Duodenal mucosa (tissue), 2 donors: ENCODE measurements around the gene DNAAF1.
A peak's percentile ranks its signal among the peaks of the same experiment; 100 is the strongest.

Experiments
- H3K27ac ChIP-seq: one replicate; pipeline ENCODE4 v1.7.0; 2013; ENCODE audit warnings: low read depth, low read length
- H3K27me3 ChIP-seq, 2 donors: one replicate each; pipeline ENCODE4 v1.7.0; 2013; ENCODE audit warnings: low read length in 2 of 2, control low read depth in 1 of 2; ENCODE audit not compliant: insufficient read depth in 2 of 2, control insufficient read depth in 1 of 2
- H3K36me3 ChIP-seq, 2 donors: one replicate each; pipeline ENCODE4 v1.7.0; 2013; ENCODE audit warnings: low read length in 2 of 2, control low read depth in 1 of 2; ENCODE audit not compliant: insufficient read depth in 2 of 2, control insufficient read depth in 1 of 2
- H3K4me1 ChIP-seq, 2 donors: one replicate each; pipeline ENCODE4 v1.7.0; 2013; ENCODE audit warnings: low read length in 2 of 2, control low read depth in 1 of 2; ENCODE audit not compliant: insufficient read depth in 2 of 2, control insufficient read depth in 1 of 2
- H3K4me3 ChIP-seq, 2 donors: one replicate each; pipeline ENCODE4 v1.7.0; 2013; ENCODE audit warnings: low read length in 2 of 2, low read depth in 1 of 2
- H3K9ac ChIP-seq, 2 donors: one replicate each; pipeline ENCODE4 v1.7.0; 2013; ENCODE audit warnings: low read length in 2 of 2, low read depth in 1 of 2
- H3K9me3 ChIP-seq, 2 donors: one replicate each; pipeline ENCODE4 v1.7.0; 2013; ENCODE audit warnings: low read length in 2 of 2, control low read depth in 1 of 2; ENCODE audit not compliant: control insufficient read depth in 1 of 2

DNAAF1 gene

GRCh38 chr16:84138824-84139627 is 6.1 kb upstream of the DNAAF1 start:
- Histone ChIP-seq H3K36me3 (no peaks in the 10 kb centered on the region), H3K4me1 (peaks cover 0 to 1% of the 10 kb centered on the region in 2 donors), H3K9ac (no peak overlapping the region), H3K9me3 (no peaks in the 10 kb centered on the region), H3K27ac (no peak overlapping the region), H3K27me3 (no peaks in the 10 kb centered on the region), H3K4me3 (no peak overlapping the region)

- Histone ChIP-seq H3K27ac (no peak overlapping the region), H3K9ac (no peak overlapping the region), H3K4me3 (no peak overlapping the region), H3K9me3 (no peaks in the 10 kb centered on the region), H3K4me1 (peaks cover 0 to 5% of the 10 kb centered on the region in 2 donors), H3K36me3 (no peaks in the 10 kb centered on the region), H3K27me3 (no peaks in the 10 kb centered on the region)
Observed at GRCh38 chr16:84139628-84140258, 5.4 kb upstream of the DNAAF1 start.

- H3K36me3 ChIP-seq, result no peaks in the 10 kb centered on the region
- peaks cover 0 to 9% of the 10 kb centered on the region in 2 donors for H3K4me1 ChIP-seq
- no peak overlapping the region for H3K9ac ChIP-seq
Observed at GRCh38 chr16:84141143-84141670, 3.9 kb upstream of the DNAAF1 start.

GRCh38 chr16:84143081-84143480 is 2.0 kb upstream of the DNAAF1 start:
- Histone ChIP-seq H3K36me3 (no peaks in the 10 kb centered on the region), H3K9me3 (no peaks in the 10 kb centered on the region), H3K4me3 (no peak overlapping the region), H3K27me3 (no peaks in the 10 kb centered on the region), H3K9ac (no peak overlapping the region), H3K4me1 (peaks cover 0 to 9% of the 10 kb centered on the region in 2 donors), H3K27ac (no peak overlapping the region)

More at GRCh38 chr16:84141143-84141670, 3.9 kb upstream of the DNAAF1 start:
- Histone ChIP-seq H3K9me3 (no peaks in the 10 kb centered on the region), H3K27ac (no peak overlapping the region), H3K4me3 (no peak overlapping the region), H3K27me3 (no peaks in the 10 kb centered on the region)

- no peaks in the 10 kb centered on the region for H3K36me3 ChIP-seq
- H3K4me3 ChIP-seq, result peak overlapping the region; percentile 75 to 86
- H3K9ac ChIP-seq, result peak overlapping the region; percentile 68
- no peaks in the 10 kb centered on the region for H3K27me3 ChIP-seq
- H3K27ac ChIP-seq, result no peak overlapping the region
- H3K4me1 ChIP-seq, result peaks cover 0 to 9% of the 10 kb centered on the region in 2 donors
- no peaks in the 10 kb centered on the region for H3K9me3 ChIP-seq
Observed at GRCh38 chr16:84143784-84144199, 1.3 kb upstream of the DNAAF1 start.

- H3K4me3 ChIP-seq, result peak overlapping the region; percentile 75 to 86
- no peaks in the 10 kb centered on the region for H3K36me3 ChIP-seq
- peaks cover 0 to 9% of the 10 kb centered on the region in 2 donors for H3K4me1 ChIP-seq
- H3K27me3 ChIP-seq, result no peaks in the 10 kb centered on the region
- H3K27ac ChIP-seq, result no peak overlapping the region
- no peaks in the 10 kb centered on the region for H3K9me3 ChIP-seq
- peak overlapping the region; percentile 68 for H3K9ac ChIP-seq
Observed at GRCh38 chr16:84144209-84144858, 774 bp upstream of the DNAAF1 start.

GRCh38 chr16:84150926-84151325 is 5.8 kb downstream of the DNAAF1 start:
- no peak overlapping the region for H3K27ac ChIP-seq
- H3K27me3 ChIP-seq, result no peaks in the 10 kb centered on the region
- no peaks in the 10 kb centered on the region for H3K36me3 ChIP-seq
- no peak overlapping the region for H3K9ac ChIP-seq
- H3K4me3 ChIP-seq, result no peak overlapping the region
- no peaks in the 10 kb centered on the region for H3K4me1 ChIP-seq
- no peaks in the 10 kb centered on the region for H3K9me3 ChIP-seq

GRCh38 chr16:84153660-84154214 is 8.6 kb downstream of the DNAAF1 start:
- Histone ChIP-seq H3K9ac (no peak overlapping the region), H3K27me3 (no peaks in the 10 kb centered on the region), H3K36me3 (no peaks in the 10 kb centered on the region), H3K9me3 (no peaks in the 10 kb centered on the region), H3K4me3 (no peak overlapping the region), H3K27ac (no peak overlapping the region), H3K4me1 (no peaks in the 10 kb centered on the region)

GRCh38 chr16:84155226-84155625 is 10.1 kb downstream of the DNAAF1 start:
- Histone ChIP-seq H3K27me3 (peaks cover 0 to 8% of the 10 kb centered on the region in 2 donors), H3K27ac (no peak overlapping the region), H3K9me3 (no peaks in the 10 kb centered on the region), H3K9ac (no peak overlapping the region), H3K4me1 (no peaks in the 10 kb centered on the region), H3K36me3 (no peaks in the 10 kb centered on the region), H3K4me3 (no peak overlapping the region)
